WTC11 (cell line): ENCODE data around the gene GOLGA8N. TPM values are rescaled to one million over a fixed set of nuclear protein-coding genes. Genes with fewer than 3 reads are reported as not detected.

Source experiments
- ATAC-seq: fragments of 200-7000 bp; cut with Tn5 transposase; 2 replicates; pipeline ENCODE4 v1.10.0; 2021; ENCODE audit warnings: mild to moderate bottlenecking, moderate library complexity
- CTCF ChIA-PET: fragments of 300-600 bp; sonication (Branson Sonifier 250); formaldehyde crosslinking; loops from one replicate; lab custom pipeline; 2021; ENCODE audit warnings: antibody characterized with exemption; lab: Charles Lee
- POLR2A ChIA-PET: fragments of 350-600 bp; sonication (Branson Sonifier 250); formaldehyde crosslinking; loops from one replicate; lab custom pipeline; 2021; ENCODE audit warnings: antibody characterized with exemption; lab: Charles Lee
- DNase-seq: peaks from one replicate; pipeline ENCODE4 v3.0.0; 2021; ENCODE audit warnings: low spot score
- H3K27ac Mint-ChIP-seq: 2 replicates; pipeline ENCODE4 v1.8.0; 2021; ENCODE audit warnings: mixed read lengths
- H3K27me3 Mint-ChIP-seq: 2 replicates; pipeline ENCODE4 v1.8.0; 2021; ENCODE audit warnings: low read depth, mild to moderate bottlenecking, moderate library complexity, mixed read lengths
- H3K36me3 Mint-ChIP-seq: 2 replicates; pipeline ENCODE4 v1.8.0; 2021; ENCODE audit warnings: mixed read lengths
- H3K4me1 Mint-ChIP-seq: 2 replicates; pipeline ENCODE4 v1.8.0; 2022; ENCODE audit warnings: mixed read lengths
- H3K4me3 Mint-ChIP-seq: 2 replicates; pipeline ENCODE4 v1.8.0; 2021; ENCODE audit warnings: mild to moderate bottlenecking, moderate library complexity, mixed read lengths
- H3K9me3 Mint-ChIP-seq: 2 replicates; pipeline ENCODE4 v1.8.0; 2021; ENCODE audit warnings: mixed read lengths
- ATF1 ChIP-seq: sonication (generic); formaldehyde crosslinking; IDR thresholded peaks from 2 replicates; pipeline ENCODE4 v1.8.1; 2023; ENCODE audit warnings: mild to moderate bottlenecking, moderate library complexity, missing genetic modification reagents
- CBFB ChIP-seq: sonication (generic); formaldehyde crosslinking; IDR thresholded peaks from 2 replicates; pipeline ENCODE4 v1.8.1; 2022; ENCODE audit warnings: mild to moderate bottlenecking, low read depth, missing genetic modification reagents
- CREB1 ChIP-seq: sonication (generic); formaldehyde crosslinking; IDR thresholded peaks from 2 replicates; pipeline ENCODE4 v1.8.0; 2023; ENCODE audit warnings: mild to moderate bottlenecking, missing genetic modification reagents
- EMX1 ChIP-seq: fragments of 250-450 bp; sonication (Bioruptor Pico); IDR thresholded peaks from 2 replicates; pipeline ENCODE4 v1.8.0; 2021; ENCODE audit warnings: mild to moderate bottlenecking
- ESRRA ChIP-seq: sonication (generic); formaldehyde crosslinking; IDR thresholded peaks from 2 replicates; pipeline ENCODE4 v1.8.1; 2022; ENCODE audit warnings: mild to moderate bottlenecking, missing genetic modification reagents, borderline replicate concordance
- GRHL2 ChIP-seq: fragments of 250-450 bp; sonication (Bioruptor Pico); IDR thresholded peaks from 2 replicates; pipeline ENCODE4 v1.8.0; 2022; ENCODE audit warnings: mild to moderate bottlenecking, moderate library complexity; ENCODE audit not compliant: insufficient replicate concordance, severe bottlenecking
- GTF2I ChIP-seq: fragments of 250-450 bp; sonication (Bioruptor Pico); conservative IDR thresholded peaks from 2 replicates; pipeline ENCODE4 v1.4.0; 2021; ENCODE audit warnings: mild to moderate bottlenecking
- JAZF1 ChIP-seq: fragments of 250-450 bp; sonication (Bioruptor Pico); IDR thresholded peaks from 2 replicates; pipeline ENCODE4 v1.9.0; 2021; ENCODE audit warnings: moderate library complexity, mild to moderate bottlenecking, inconsistent platforms
- JUN ChIP-seq: sonication (generic); formaldehyde crosslinking; IDR thresholded peaks from 2 replicates; pipeline ENCODE4 v1.8.0; 2023; ENCODE audit warnings: mild to moderate bottlenecking, missing genetic modification reagents
- NFE2L1 ChIP-seq: sonication (generic); formaldehyde crosslinking; IDR thresholded peaks from 2 replicates; pipeline ENCODE4 v1.8.1; 2023; ENCODE audit warnings: missing genetic modification reagents
- NR1H2 ChIP-seq: sonication (generic); formaldehyde crosslinking; IDR thresholded peaks from 2 replicates; pipeline ENCODE4 v1.9.0; 2021; ENCODE audit warnings: mild to moderate bottlenecking, moderate library complexity, missing genetic modification reagents
- NR2C2 ChIP-seq: sonication (generic); formaldehyde crosslinking; IDR thresholded peaks from 2 replicates; pipeline ENCODE4 v1.8.0; 2022; ENCODE audit warnings: mild to moderate bottlenecking, missing genetic modification reagents
- RORB ChIP-seq: fragments of 250-450 bp; sonication (Bioruptor Pico); IDR thresholded peaks from 2 replicates; pipeline ENCODE4 v1.9.0; 2021; ENCODE audit warnings: mild to moderate bottlenecking
- TCF7 ChIP-seq: sonication (generic); formaldehyde crosslinking; IDR thresholded peaks from 2 replicates; pipeline ENCODE4 v1.8.0; 2022; ENCODE audit warnings: mild to moderate bottlenecking, low read depth, missing genetic modification reagents, moderate library complexity
- TEAD1 ChIP-seq: sonication (generic); formaldehyde crosslinking; IDR thresholded peaks from 2 replicates; pipeline ENCODE4 v1.8.0; 2022; ENCODE audit warnings: mild to moderate bottlenecking, missing genetic modification reagents
- TP53 ChIP-seq: sonication (generic); formaldehyde crosslinking; IDR thresholded peaks from 2 replicates; pipeline ENCODE4 v1.8.1; 2023; ENCODE audit warnings: mild to moderate bottlenecking, missing genetic modification reagents
- ZNF138 ChIP-seq: sonication (generic); formaldehyde crosslinking; conservative IDR thresholded peaks from 2 replicates; pipeline ENCODE4 v1.8.1; 2022; ENCODE audit warnings: mild to moderate bottlenecking, moderate library complexity, missing genetic modification reagents
- ZNF232 ChIP-seq: sonication (generic); formaldehyde crosslinking; IDR thresholded peaks from 2 replicates; pipeline ENCODE4 v1.8.0; 2022; ENCODE audit warnings: mild to moderate bottlenecking, missing genetic modification reagents
- ZNF263 ChIP-seq: sonication (generic); formaldehyde crosslinking; IDR thresholded peaks from 2 replicates; pipeline ENCODE4 v1.8.1; 2022; ENCODE audit warnings: low read depth, mild to moderate bottlenecking, moderate library complexity, missing genetic modification reagents
- total RNA-seq: library from RNA; stranded (reverse); gene quantifications from 3 replicates; pipeline ENCODE4 v1.2.3, GENCODE V29; 2021
- TF ChIP-seq, protein P1 (sequence below): fragments of 200-600 bp; IDR thresholded peaks from 2 replicates; pipeline ENCODE4 v1.8.0; 2022; ENCODE audit warnings: antibody characterized with exemption
- TF ChIP-seq, protein P2 (sequence below): sonication (generic); formaldehyde crosslinking; IDR thresholded peaks from 2 replicates; pipeline ENCODE4 v1.8.1; 2022; ENCODE audit warnings: low read depth, mild to moderate bottlenecking, moderate library complexity, missing genetic modification reagents, borderline replicate concordance
- TF ChIP-seq, protein P3 (sequence below): sonication (generic); formaldehyde crosslinking; IDR thresholded peaks from 2 replicates; pipeline ENCODE4 v1.8.1; 2023; ENCODE audit warnings: mild to moderate bottlenecking, moderate library complexity, missing genetic modification reagents

GOLGA8N gene
- total RNA-seq, 1 experiment from 2014 or later, result 1.1 TPM

DNA sequence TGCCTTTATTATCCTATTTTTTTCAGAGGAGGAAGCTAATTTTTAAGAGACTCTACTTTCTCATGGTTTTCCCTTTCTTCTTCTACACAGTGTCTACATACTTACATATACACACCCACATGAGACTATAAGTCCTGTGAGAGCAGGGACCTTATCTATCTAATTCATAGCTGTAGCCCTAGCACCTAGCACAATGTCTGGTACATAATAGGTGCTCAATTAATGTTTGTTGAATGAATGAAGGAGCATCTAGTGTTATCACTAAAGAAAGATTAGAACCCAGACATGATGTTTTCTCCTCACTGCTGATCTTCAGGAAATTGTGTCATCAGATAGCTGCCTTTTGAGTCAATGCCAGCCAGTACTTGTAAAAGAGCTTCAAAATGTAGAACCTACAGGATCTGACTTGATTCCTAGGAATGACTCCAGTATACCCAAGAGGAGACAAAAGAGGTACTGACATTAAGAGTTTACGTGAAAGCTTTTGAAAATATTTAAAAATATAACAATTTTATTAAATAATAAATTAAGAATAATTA, 50.7 kb downstream of the GOLGA8N start:
- CTCF ChIA-PET, result interaction anchor here (1.7 kb wide), 1 partner anchor 18 kb away, joined by 5 read pairs; no protein-coding TSS in a partner anchor

DNA sequence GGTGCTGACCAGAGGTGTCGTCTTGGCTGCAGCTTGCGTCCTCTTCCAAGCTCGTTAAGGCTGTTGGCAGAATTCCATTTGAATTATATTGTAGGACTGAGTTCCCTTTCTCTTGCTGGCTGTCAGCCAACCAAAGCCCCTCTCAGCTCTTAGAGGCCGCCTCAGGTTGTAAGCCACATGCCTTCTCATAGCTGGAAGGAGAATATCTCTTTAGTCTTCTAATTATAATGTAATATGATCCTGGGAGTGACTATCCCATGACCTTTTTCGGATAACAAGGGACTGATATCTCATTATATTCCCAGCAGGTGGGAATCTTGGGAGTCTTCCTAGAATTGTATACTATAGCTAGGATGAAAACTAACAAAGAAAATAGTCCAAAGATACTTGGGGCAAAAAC, 53.0 kb downstream of the GOLGA8N start:
- no peaks in the 10 kb centered on the region for H3K27me3 Mint-ChIP-seq
- ChIA-PET CTCF (interaction anchor here (1.2 kb wide), 1 partner anchor 17 kb away, joined by 4 read pairs; no protein-coding TSS in a partner anchor), POLR2A (no interaction called here)
- H3K36me3 Mint-ChIP-seq, result peaks cover 3% of the 10 kb centered on the region; the same call in 1 of the 2 replicates
- TF ChIP-seq NFE2L1 (CRISPR knock-in tag), result no peak
- TF ChIP-seq ESRRA (CRISPR knock-in tag), result no peak
- TF ChIP-seq CREB1, result no peak
- no peak for TF ChIP-seq NR1H2 (CRISPR knock-in tag)
- TF ChIP-seq ZNF232 (CRISPR knock-in tag), result no peak
- no peak for TF ChIP-seq RORB (CRISPR knock-in tag)
- TF ChIP-seq ZNF138, result no peak
- no peak for TF ChIP-seq GRHL2 (CRISPR knock-in tag)
- no peak for TF ChIP-seq NR2C2
- no peak for TF ChIP-seq JAZF1 (CRISPR knock-in tag)
- TF ChIP-seq, protein P1, sequence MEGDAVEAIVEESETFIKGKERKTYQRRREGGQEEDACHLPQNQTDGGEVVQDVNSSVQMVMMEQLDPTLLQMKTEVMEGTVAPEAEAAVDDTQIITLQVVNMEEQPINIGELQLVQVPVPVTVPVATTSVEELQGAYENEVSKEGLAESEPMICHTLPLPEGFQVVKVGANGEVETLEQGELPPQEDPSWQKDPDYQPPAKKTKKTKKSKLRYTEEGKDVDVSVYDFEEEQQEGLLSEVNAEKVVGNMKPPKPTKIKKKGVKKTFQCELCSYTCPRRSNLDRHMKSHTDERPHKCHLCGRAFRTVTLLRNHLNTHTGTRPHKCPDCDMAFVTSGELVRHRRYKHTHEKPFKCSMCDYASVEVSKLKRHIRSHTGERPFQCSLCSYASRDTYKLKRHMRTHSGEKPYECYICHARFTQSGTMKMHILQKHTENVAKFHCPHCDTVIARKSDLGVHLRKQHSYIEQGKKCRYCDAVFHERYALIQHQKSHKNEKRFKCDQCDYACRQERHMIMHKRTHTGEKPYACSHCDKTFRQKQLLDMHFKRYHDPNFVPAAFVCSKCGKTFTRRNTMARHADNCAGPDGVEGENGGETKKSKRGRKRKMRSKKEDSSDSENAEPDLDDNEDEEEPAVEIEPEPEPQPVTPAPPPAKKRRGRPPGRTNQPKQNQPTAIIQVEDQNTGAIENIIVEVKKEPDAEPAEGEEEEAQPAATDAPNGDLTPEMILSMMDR, result no peak
- TF ChIP-seq CBFB (CRISPR knock-in tag), result no peak
- TF ChIP-seq, protein P2, sequence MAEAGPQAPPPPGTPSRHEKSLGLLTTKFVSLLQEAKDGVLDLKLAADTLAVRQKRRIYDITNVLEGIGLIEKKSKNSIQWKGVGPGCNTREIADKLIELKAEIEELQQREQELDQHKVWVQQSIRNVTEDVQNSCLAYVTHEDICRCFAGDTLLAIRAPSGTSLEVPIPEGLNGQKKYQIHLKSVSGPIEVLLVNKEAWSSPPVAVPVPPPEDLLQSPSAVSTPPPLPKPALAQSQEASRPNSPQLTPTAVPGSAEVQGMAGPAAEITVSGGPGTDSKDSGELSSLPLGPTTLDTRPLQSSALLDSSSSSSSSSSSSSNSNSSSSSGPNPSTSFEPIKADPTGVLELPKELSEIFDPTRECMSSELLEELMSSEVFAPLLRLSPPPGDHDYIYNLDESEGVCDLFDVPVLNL (CRISPR knock-in tag), result no peak
- TF ChIP-seq, protein P3, sequence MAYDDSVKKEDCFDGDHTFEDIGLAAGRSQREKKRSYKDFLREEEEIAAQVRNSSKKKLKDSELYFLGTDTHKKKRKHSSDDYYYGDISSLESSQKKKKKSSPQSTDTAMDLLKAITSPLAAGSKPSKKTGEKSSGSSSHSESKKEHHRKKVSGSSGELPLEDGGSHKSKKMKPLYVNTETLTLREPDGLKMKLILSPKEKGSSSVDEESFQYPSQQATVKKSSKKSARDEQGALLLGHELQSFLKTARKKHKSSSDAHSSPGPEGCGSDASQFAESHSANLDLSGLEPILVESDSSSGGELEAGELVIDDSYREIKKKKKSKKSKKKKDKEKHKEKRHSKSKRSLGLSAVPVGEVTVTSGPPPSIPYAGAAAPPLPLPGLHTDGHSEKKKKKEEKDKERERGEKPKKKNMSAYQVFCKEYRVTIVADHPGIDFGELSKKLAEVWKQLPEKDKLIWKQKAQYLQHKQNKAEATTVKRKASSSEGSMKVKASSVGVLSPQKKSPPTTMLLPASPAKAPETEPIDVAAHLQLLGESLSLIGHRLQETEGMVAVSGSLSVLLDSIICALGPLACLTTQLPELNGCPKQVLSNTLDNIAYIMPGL (CRISPR knock-in tag), result no peak
- TF ChIP-seq EMX1 (CRISPR knock-in tag), result no peak
- TF ChIP-seq JUN, result no peak
- TF ChIP-seq ZNF263 (CRISPR knock-in tag), result no peak
- no peak for TF ChIP-seq TCF7 (CRISPR knock-in tag)
- no peak for TF ChIP-seq GTF2I (CRISPR knock-in tag)
- H3K4me1 Mint-ChIP-seq, result peaks cover 41% of the 10 kb centered on the region
- no peak overlapping the region for H3K4me3 Mint-ChIP-seq
- H3K27ac Mint-ChIP-seq, result no peak overlapping the region
- ATAC-seq (no peak), DNase-seq (no peak)
- H3K9me3 Mint-ChIP-seq, result no peaks in the 10 kb centered on the region

More for the DNA sequence above, 50.7 kb downstream of the GOLGA8N start:
- H3K27me3 Mint-ChIP-seq, result no peaks in the 10 kb centered on the region
- TF ChIP-seq TP53 (CRISPR knock-in tag) (no peak), NFE2L1 (CRISPR knock-in tag) (no peak), ATF1 (CRISPR knock-in tag) (no peak), TEAD1 (no peak), ZNF232 (CRISPR knock-in tag) (no peak)
- no peak overlapping the region for H3K27ac Mint-ChIP-seq
- ATAC-seq (no peak), DNase-seq (no peak)
- H3K9me3 Mint-ChIP-seq, result no peaks in the 10 kb centered on the region
- POLR2A ChIA-PET, result no interaction called here
- H3K4me1 Mint-ChIP-seq, result peaks cover 40% of the 10 kb centered on the region
- H3K4me3 Mint-ChIP-seq, result no peak overlapping the region
- peaks cover 6% of the 10 kb centered on the region; the same call in 1 of the 2 replicates for H3K36me3 Mint-ChIP-seq
